Measurements from ENCODE around the gene PAWR.
"Not testable (repeated sequence)": the region's sequence is repeated elsewhere in the genome, so short reads cannot be mapped to it uniquely, and the experiment has no call there.

Gene PAWR

DNA sequence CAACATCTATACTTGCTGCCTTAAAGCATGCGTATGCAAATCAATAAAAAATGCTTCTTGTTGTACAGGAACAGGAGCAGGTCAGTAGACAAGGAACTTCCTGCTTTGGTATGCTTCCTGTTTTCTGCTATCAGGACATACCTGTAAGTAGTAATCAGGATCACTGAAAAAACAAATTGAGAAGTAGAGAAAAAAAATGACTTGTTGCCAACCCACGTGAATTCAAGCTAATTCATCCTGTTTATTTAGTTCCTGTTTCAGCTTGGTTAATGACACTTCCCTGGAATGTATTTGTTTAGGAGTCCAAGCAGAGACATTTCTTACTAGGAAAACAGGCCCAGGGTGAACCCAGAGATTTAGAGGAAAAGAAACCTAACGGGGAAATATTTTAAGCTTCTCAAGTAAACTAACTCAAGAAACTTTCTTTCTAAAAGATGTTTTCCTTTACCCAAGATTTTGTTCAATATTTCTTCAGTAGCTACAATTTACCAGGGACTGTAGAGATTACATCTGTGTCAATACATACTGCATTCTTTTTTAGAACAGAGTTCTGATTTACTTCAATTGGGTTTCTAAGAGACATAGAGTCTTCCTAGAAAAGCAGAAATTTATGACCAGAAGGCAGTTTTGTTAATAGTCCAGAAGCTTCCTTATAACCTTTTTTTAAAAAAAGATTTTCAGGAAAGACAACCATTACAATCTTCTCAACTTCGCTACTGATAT, 124.2 kb downstream of the PAWR start:
- no peak for TF ChIP-seq CTCF (conservative IDR thresholded peaks at IDR 0.05; ENCODE audit: control insufficient read depth, insufficient read depth, low read depth, low read length)
- no peak for DNase-seq (ENCODE audit: low read depth)
- H3K4me3 ChIP-seq (ENCODE audit: control insufficient read depth, low read depth, low read length), result no peak overlapping the region

DNA sequence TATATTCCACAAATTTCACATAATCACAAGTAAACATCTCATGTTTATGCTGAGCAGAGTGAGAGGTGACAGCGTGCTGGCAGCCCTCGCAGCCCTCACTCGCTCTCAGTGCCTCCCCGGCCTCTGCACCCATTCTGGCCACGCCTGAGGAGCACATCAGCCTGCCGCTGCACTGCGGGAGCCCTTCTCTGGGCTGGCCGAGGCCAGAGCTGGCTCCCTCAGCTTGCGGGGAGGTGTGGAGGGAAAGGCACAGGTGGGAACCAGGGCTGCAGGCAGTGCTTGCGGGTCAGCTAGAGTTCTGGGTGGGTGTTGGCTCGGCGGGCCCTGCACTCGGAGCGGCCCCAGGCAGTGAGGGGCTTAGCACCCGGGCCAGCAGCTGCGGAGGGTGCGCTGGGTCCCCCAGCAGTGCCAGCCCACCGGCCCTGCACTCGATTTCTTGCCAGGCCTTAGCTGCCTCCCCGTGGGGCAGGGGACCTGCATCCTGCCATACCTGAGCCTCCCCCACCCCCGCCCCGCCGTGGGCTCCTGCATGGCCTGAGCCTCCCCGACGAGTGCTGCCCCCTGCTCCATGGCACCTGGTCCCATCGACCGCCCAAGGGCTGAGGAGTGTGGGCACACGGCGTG, 125.9 kb downstream of the PAWR start:
- not testable (repeated sequence) for DNase-seq (ENCODE audit: low read depth); H3K4me3 ChIP-seq (ENCODE audit: control insufficient read depth, low read depth, low read length)

DNA sequence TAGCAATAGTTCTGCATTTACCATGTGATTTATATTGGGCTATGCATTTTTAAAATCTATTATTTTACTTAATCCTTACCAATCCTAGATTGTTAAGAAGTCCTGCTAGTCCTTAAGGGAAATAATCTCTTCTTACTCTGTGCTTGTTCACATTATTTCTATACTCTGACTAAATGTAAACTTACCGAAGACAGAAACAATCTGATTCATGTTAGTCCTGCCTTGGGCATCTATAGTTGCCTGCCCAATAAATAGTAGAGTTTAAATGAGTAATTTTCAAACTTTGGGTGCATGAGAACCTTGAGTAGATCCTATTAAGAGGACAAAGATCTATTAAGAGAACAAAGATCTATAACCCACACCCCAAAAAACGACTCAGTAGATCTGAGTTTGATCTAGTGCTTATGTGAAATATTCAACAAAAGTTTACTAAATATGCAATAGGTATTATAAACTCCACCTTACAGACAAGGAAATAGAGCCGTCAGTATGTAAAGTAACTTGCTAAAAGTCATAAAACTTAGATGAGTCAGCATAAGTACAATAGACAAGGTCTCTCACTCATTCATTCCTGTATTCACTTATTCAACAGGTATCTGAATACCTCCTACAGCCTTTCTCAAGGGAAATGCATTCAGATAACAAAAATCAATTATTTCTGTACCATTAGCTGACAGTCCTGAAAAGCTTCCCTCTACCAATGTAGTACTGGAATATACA, 127.6 kb downstream of the PAWR start:
- no peak for TF ChIP-seq CTCF (conservative IDR thresholded peaks at IDR 0.05; ENCODE audit: control insufficient read depth, insufficient read depth, low read depth, low read length)
- H3K4me3 ChIP-seq (ENCODE audit: control insufficient read depth, low read depth, low read length), result no peak overlapping the region
- DNase-seq (ENCODE audit: low read depth), result no peak

GRCh38 chr12:79561401-79562132, 129.2 kb downstream of the PAWR start:
- no peak for TF ChIP-seq CTCF (conservative IDR thresholded peaks at IDR 0.05; ENCODE audit: control insufficient read depth, insufficient read depth, low read depth, low read length)

DNA sequence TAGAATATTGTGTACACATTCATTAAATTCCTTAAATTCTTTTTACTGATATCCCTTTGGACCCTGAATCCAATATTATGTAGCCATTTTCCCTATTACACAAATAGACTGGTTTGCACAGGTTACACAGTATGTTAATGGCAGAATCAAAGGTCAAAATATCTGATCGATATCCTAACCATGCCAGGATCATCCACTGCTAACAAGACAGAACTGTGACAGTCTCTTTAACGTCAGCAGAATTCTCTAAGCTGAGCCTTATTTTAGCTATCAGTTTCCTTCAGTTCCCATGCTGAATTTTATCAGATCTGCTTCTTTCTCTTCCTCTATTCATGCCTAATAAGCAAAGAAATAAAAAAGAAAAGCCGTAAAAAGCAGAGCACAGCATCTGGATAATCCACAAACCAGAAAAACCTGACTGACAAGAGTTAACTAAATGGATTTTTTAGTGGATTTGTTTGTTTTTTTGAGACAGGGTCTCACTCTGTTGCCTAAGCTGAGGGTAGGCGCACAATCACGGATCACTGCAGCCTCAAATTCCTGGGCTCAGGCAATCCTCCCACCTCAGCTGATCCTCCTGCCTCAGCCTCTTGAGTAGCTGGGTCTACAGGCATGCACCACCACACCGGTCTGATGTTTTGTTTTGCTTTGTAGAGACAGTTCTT, 130.4 kb downstream of the PAWR start:
- no peak for DNase-seq (ENCODE audit: low read depth)
- no peak for TF ChIP-seq CTCF (conservative IDR thresholded peaks at IDR 0.05; ENCODE audit: control insufficient read depth, insufficient read depth, low read depth, low read length)
- H3K4me3 ChIP-seq (ENCODE audit: control insufficient read depth, low read depth, low read length), result no peak overlapping the region

More at GRCh38 chr12:79561401-79562132, 129.2 kb downstream of the PAWR start:
- H3K4me3 ChIP-seq (ENCODE audit: control insufficient read depth, low read depth, low read length), result no peak overlapping the region
- no peak for DNase-seq (ENCODE audit: low read depth)

DNA sequence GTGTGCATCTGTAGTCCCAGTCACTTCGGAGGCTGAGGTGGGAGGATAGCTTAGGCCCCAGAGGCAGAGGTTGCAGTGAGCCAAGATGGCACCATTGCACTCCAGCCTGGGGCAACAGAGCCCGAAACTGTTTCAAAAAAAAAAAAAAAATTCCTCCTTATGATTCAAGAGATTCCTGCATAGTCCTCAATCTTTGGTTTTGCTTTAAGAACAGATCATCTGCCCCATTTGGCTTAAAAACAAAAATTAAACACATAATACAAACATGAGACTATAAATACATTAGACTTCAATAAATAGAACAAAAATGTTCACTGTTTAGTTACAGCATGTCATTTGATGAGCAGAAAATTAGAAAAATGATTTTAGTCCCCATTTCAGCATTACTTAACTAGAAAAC, 131.2 kb downstream of the PAWR start:
- no peak for TF ChIP-seq CTCF (conservative IDR thresholded peaks at IDR 0.05; ENCODE audit: control insufficient read depth, insufficient read depth, low read depth, low read length)
- no peak overlapping the region for H3K4me3 ChIP-seq (ENCODE audit: control insufficient read depth, low read depth, low read length)
- DNase-seq (ENCODE audit: low read depth), result no peak

Measured in fibroblast of mammary gland (primary cell).